ENCODE results near the gene GPR68.
"Not testable (repeated sequence)": the region's sequence is repeated elsewhere in the genome, so short reads cannot be mapped to it uniquely, and the experiment has no call there.

GPR68 gene

GRCh38 chr14:91216731-91217226 is 27.7 kb downstream of the GPR68 start:
- no peak overlapping the region for H3K4me3 ChIP-seq (ENCODE audit: low read length in 2 of 2)
- peaks cover 40 to 52% of the 10 kb centered on the region in 2 donors for H3K36me3 ChIP-seq (ENCODE audit: control insufficient read depth in 2 of 2, insufficient read depth in 2 of 2, low read length in 2 of 2)
- no peak overlapping the region for H3K27ac ChIP-seq (ENCODE audit: low read length)
- H3K4me1 ChIP-seq (ENCODE audit: control insufficient read depth, insufficient read depth, low read length), result peaks cover 4% of the 10 kb centered on the region
- no peak overlapping the region for H3K9ac ChIP-seq (ENCODE audit: low read length in 2 of 2)
- no peaks in the 10 kb centered on the region for H3K9me3 ChIP-seq (ENCODE audit: control insufficient read depth in 2 of 2, low read length in 2 of 2)
- H3K27me3 ChIP-seq (ENCODE audit: control insufficient read depth in 1 of 2, insufficient read depth in 2 of 2, low read length in 2 of 2), result no peaks in the 10 kb centered on the region

- peaks cover 41% of the 10 kb centered on the region in 2 donors for H3K36me3 ChIP-seq (ENCODE audit: control insufficient read depth in 2 of 2, insufficient read depth in 2 of 2, low read length in 2 of 2)
Observed at GRCh38 chr14:91215381-91215780, 29.1 kb downstream of the GPR68 start.

GRCh38 chr14:91214306-91214705 is 30.2 kb downstream of the GPR68 start:
- no peak overlapping the region for H3K9ac ChIP-seq (ENCODE audit: low read length in 2 of 2)
- H3K9me3 ChIP-seq (ENCODE audit: control insufficient read depth in 2 of 2, low read length in 2 of 2), result no peaks in the 10 kb centered on the region
- H3K4me3 ChIP-seq (ENCODE audit: low read length in 2 of 2), result no peak overlapping the region
- no peak overlapping the region for H3K27ac ChIP-seq (ENCODE audit: low read length)
- no peaks in the 10 kb centered on the region for H3K27me3 ChIP-seq (ENCODE audit: control insufficient read depth in 1 of 2, insufficient read depth in 2 of 2, low read length in 2 of 2)
- no peaks in the 10 kb centered on the region for H3K4me1 ChIP-seq (ENCODE audit: control insufficient read depth, insufficient read depth, low read length)
- peaks cover 43 to 47% of the 10 kb centered on the region in 2 donors for H3K36me3 ChIP-seq (ENCODE audit: control insufficient read depth in 2 of 2, insufficient read depth in 2 of 2, low read length in 2 of 2)

More at GRCh38 chr14:91215381-91215780, 29.1 kb downstream of the GPR68 start:
- Histone ChIP-seq H3K9ac (ENCODE audit: low read length in 2 of 2) (no peak overlapping the region), H3K4me1 (ENCODE audit: control insufficient read depth, insufficient read depth, low read length) (peaks cover 4% of the 10 kb centered on the region), H3K9me3 (ENCODE audit: control insufficient read depth in 2 of 2, low read length in 2 of 2) (no peaks in the 10 kb centered on the region), H3K27ac (ENCODE audit: low read length) (no peak overlapping the region), H3K27me3 (ENCODE audit: control insufficient read depth in 1 of 2, insufficient read depth in 2 of 2, low read length in 2 of 2) (no peaks in the 10 kb centered on the region), H3K4me3 (ENCODE audit: low read length in 2 of 2) (no peak overlapping the region)

- H3K4me3 ChIP-seq (ENCODE audit: low read length in 2 of 2), result no peak overlapping the region
- no peaks in the 10 kb centered on the region for H3K4me1 ChIP-seq (ENCODE audit: control insufficient read depth, insufficient read depth, low read length)
- H3K36me3 ChIP-seq (ENCODE audit: control insufficient read depth in 2 of 2, insufficient read depth in 2 of 2, low read length in 2 of 2), result peaks cover 38 to 55% of the 10 kb centered on the region in 2 donors
- no peak overlapping the region for H3K27ac ChIP-seq (ENCODE audit: low read length)
- no peak overlapping the region for H3K9ac ChIP-seq (ENCODE audit: low read length in 2 of 2)
- H3K27me3 ChIP-seq (ENCODE audit: control insufficient read depth in 1 of 2, insufficient read depth in 2 of 2, low read length in 2 of 2), result no peaks in the 10 kb centered on the region
- H3K9me3 ChIP-seq (ENCODE audit: control insufficient read depth in 2 of 2, low read length in 2 of 2), result no peaks in the 10 kb centered on the region
Observed at GRCh38 chr14:91211017-91211416, 33.5 kb downstream of the GPR68 start.

GRCh38 chr14:91207008-91207407 is 37.5 kb downstream of the GPR68 start:
- H3K27me3 ChIP-seq (ENCODE audit: control insufficient read depth in 1 of 2, insufficient read depth in 2 of 2, low read length in 2 of 2), result no peaks in the 10 kb centered on the region
- H3K9me3 ChIP-seq (ENCODE audit: control insufficient read depth in 2 of 2, low read length in 2 of 2), result no peaks in the 10 kb centered on the region
- no peak overlapping the region for H3K9ac ChIP-seq (ENCODE audit: low read length in 2 of 2)
- peaks cover 2% of the 10 kb centered on the region for H3K4me1 ChIP-seq (ENCODE audit: control insufficient read depth, insufficient read depth, low read length)
- no peak overlapping the region for H3K4me3 ChIP-seq (ENCODE audit: low read length in 2 of 2)
- peaks cover 49 to 59% of the 10 kb centered on the region in 2 donors for H3K36me3 ChIP-seq (ENCODE audit: control insufficient read depth in 2 of 2, insufficient read depth in 2 of 2, low read length in 2 of 2)
- H3K27ac ChIP-seq (ENCODE audit: low read length), result no peak overlapping the region

GRCh38 chr14:91205459-91205858 is 39.0 kb downstream of the GPR68 start:
- H3K9ac ChIP-seq (ENCODE audit: low read length in 2 of 2), result no peak overlapping the region
- H3K4me1 ChIP-seq (ENCODE audit: control insufficient read depth, insufficient read depth, low read length), result peaks cover 2% of the 10 kb centered on the region
- no peaks in the 10 kb centered on the region for H3K9me3 ChIP-seq (ENCODE audit: control insufficient read depth in 2 of 2, low read length in 2 of 2)
- no peak overlapping the region for H3K4me3 ChIP-seq (ENCODE audit: low read length in 2 of 2)
- no peak overlapping the region for H3K27ac ChIP-seq (ENCODE audit: low read length)
- peaks cover 51 to 55% of the 10 kb centered on the region in 2 donors for H3K36me3 ChIP-seq (ENCODE audit: control insufficient read depth in 2 of 2, insufficient read depth in 2 of 2, low read length in 2 of 2)
- no peaks in the 10 kb centered on the region for H3K27me3 ChIP-seq (ENCODE audit: control insufficient read depth in 1 of 2, insufficient read depth in 2 of 2, low read length in 2 of 2)

GRCh38 chr14:91204657-91205056 is 39.8 kb downstream of the GPR68 start:
- H3K9me3 ChIP-seq (ENCODE audit: control insufficient read depth in 2 of 2, low read length in 2 of 2), result no peaks in the 10 kb centered on the region
- no peak overlapping the region for H3K9ac ChIP-seq (ENCODE audit: low read length in 2 of 2)
- H3K4me3 ChIP-seq (ENCODE audit: low read length in 2 of 2), result no peak overlapping the region
- no peaks in the 10 kb centered on the region for H3K27me3 ChIP-seq (ENCODE audit: control insufficient read depth in 1 of 2, insufficient read depth in 2 of 2, low read length in 2 of 2)
- H3K36me3 ChIP-seq (ENCODE audit: control insufficient read depth in 2 of 2, insufficient read depth in 2 of 2, low read length in 2 of 2), result peaks cover 49 to 54% of the 10 kb centered on the region in 2 donors
- H3K27ac ChIP-seq (ENCODE audit: low read length), result no peak overlapping the region
- H3K4me1 ChIP-seq (ENCODE audit: control insufficient read depth, insufficient read depth, low read length), result peaks cover 2% of the 10 kb centered on the region

GRCh38 chr14:91202234-91202974 is 42.1 kb downstream of the GPR68 start:
- H3K4me3 ChIP-seq (ENCODE audit: low read length in 2 of 2), result no peak overlapping the region
- H3K27ac ChIP-seq (ENCODE audit: low read length), result no peak overlapping the region
- peaks cover 46 to 58% of the 10 kb centered on the region in 2 donors for H3K36me3 ChIP-seq (ENCODE audit: control insufficient read depth in 2 of 2, insufficient read depth in 2 of 2, low read length in 2 of 2)

GRCh38 chr14:91200802-91201201 is 43.7 kb downstream of the GPR68 start:
- H3K27ac ChIP-seq (ENCODE audit: low read length); H3K4me3 ChIP-seq (ENCODE audit: low read length in 2 of 2); H3K9ac ChIP-seq (ENCODE audit: low read length in 2 of 2); H3K27me3 ChIP-seq (ENCODE audit: control insufficient read depth in 1 of 2, insufficient read depth in 2 of 2, low read length in 2 of 2); H3K4me1 ChIP-seq (ENCODE audit: control insufficient read depth, insufficient read depth, low read length); H3K9me3 ChIP-seq (ENCODE audit: control insufficient read depth in 2 of 2, low read length in 2 of 2): not testable (repeated sequence)
- H3K36me3 ChIP-seq (ENCODE audit: control insufficient read depth in 2 of 2, insufficient read depth in 2 of 2, low read length in 2 of 2), result peaks cover 35 to 64% of the 10 kb centered on the region in 2 donors

More at GRCh38 chr14:91202234-91202974, 42.1 kb downstream of the GPR68 start:
- Histone ChIP-seq H3K9me3 (ENCODE audit: control insufficient read depth in 2 of 2, low read length in 2 of 2) (no peaks in the 10 kb centered on the region), H3K9ac (ENCODE audit: low read length in 2 of 2) (no peak overlapping the region), H3K27me3 (ENCODE audit: control insufficient read depth in 1 of 2, insufficient read depth in 2 of 2, low read length in 2 of 2) (no peaks in the 10 kb centered on the region), H3K4me1 (ENCODE audit: control insufficient read depth, insufficient read depth, low read length) (peaks cover 2% of the 10 kb centered on the region)

- Histone ChIP-seq H3K36me3 (ENCODE audit: control insufficient read depth in 2 of 2, insufficient read depth in 2 of 2, low read length in 2 of 2) (peaks cover 14 to 44% of the 10 kb centered on the region in 2 donors), H3K27me3 (ENCODE audit: control insufficient read depth in 1 of 2, insufficient read depth in 2 of 2, low read length in 2 of 2) (no peaks in the 10 kb centered on the region), H3K27ac (ENCODE audit: low read length) (no peak overlapping the region), H3K4me3 (ENCODE audit: low read length in 2 of 2) (no peak overlapping the region), H3K9me3 (ENCODE audit: control insufficient read depth in 2 of 2, low read length in 2 of 2) (no peaks in the 10 kb centered on the region), H3K4me1 (ENCODE audit: control insufficient read depth, insufficient read depth, low read length) (peaks cover 2% of the 10 kb centered on the region), H3K9ac (ENCODE audit: low read length in 2 of 2) (no peak overlapping the region)
Observed at GRCh38 chr14:91197631-91198030, 46.9 kb downstream of the GPR68 start.

- Histone ChIP-seq H3K4me1 (ENCODE audit: control insufficient read depth, insufficient read depth, low read length) (no peaks in the 10 kb centered on the region), H3K27me3 (ENCODE audit: control insufficient read depth in 1 of 2, insufficient read depth in 2 of 2, low read length in 2 of 2) (no peaks in the 10 kb centered on the region), H3K9ac (ENCODE audit: low read length in 2 of 2) (no peak overlapping the region), H3K4me3 (ENCODE audit: low read length in 2 of 2) (no peak overlapping the region), H3K36me3 (ENCODE audit: control insufficient read depth in 2 of 2, insufficient read depth in 2 of 2, low read length in 2 of 2) (peaks cover 28 to 47% of the 10 kb centered on the region in 2 donors), H3K9me3 (ENCODE audit: control insufficient read depth in 2 of 2, low read length in 2 of 2) (no peaks in the 10 kb centered on the region), H3K27ac (ENCODE audit: low read length) (no peak overlapping the region)
Observed at GRCh38 chr14:91195881-91196280, 48.6 kb downstream of the GPR68 start.
